Lower leg skin (tissue), 4 donors: ENCODE measurements around the gene EGFLAM. TPM values are rescaled to one million over a fixed set of nuclear protein-coding genes. Genes with fewer than 3 reads are reported as not detected.

Experiments used
- DNase-seq, 2 donors: peaks; one replicate each; pipeline ENCODE4 v3.0.0-alpha.2; 2019; ENCODE audit warnings: low spot score in 2 of 2
- H3K4me3 ChIP-seq: fragments of 200-600 bp; sonication (generic); 2 replicates; pipeline ENCODE4 v1.5.1; 2017; ENCODE audit warnings: mild to moderate bottlenecking, low read depth; ENCODE audit not compliant: poor library complexity, severe bottlenecking
- CTCF ChIP-seq, 3 donors: fragments of 450-650 bp; IDR thresholded peaks; one replicate each; pipeline ENCODE4 v1.5.1; 2016; ENCODE audit warnings: antibody characterized with exemption in 3 of 3, mild to moderate bottlenecking in 3 of 3, moderate library complexity in 2 of 3
- POLR2A ChIP-seq, 2 donors: fragments of 450-650 bp; IDR thresholded peaks; one replicate each; pipeline ENCODE4 v1.6.1; 2016 to 2017; ENCODE audit warnings: antibody characterized with exemption in 2 of 2, mild to moderate bottlenecking in 1 of 2, moderate library complexity in 1 of 2
- WGBS, 2 donors: methylation state at CpG; one replicate each; pipeline ENCODE4 v1.1.5; 2018; 5-methylcytosine and 5-hydroxymethylcytosine counted together
- intact Hi-C: fragments of 100-400 bp; cut with DNase I; formaldehyde crosslinking; loops from one replicate; pipeline ENCODE4 v1.15.0; 2023; ENCODE audit warnings: low total_unique reads
- total RNA-seq, 4 donors: library from RNA; depleted of rRNA; stranded (reverse); fragments of >200 nt; gene quantifications; one replicate each; pipeline ENCODE4 v1.1.0, GENCODE V29; 2016

The EGFLAM gene
- total RNA-seq, 4 donors from 2014 or later, result 0.72 to 4.4 (median 2.7) TPM

DNA sequence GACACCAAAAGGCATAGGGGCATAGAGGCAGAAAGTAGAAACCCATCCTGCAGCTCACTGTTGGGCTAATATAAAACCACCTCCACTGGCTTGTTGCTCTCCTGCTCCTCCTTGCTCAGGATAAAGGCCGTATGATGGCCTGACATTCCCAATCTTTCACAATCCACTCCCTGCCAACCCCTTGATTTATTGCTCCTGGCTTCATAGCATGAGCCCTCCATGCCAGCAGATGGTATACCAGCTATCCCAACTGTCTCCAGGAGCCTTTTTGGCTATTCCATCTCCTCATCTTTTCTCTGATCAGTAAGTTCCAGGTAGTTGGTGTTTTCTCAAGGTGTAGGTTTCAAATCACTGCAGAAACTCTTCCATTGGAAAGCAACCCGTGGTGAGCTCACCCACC, 128.8 kb downstream of the EGFLAM start:
- no peak overlapping the region for H3K4me3 ChIP-seq
- WGBS, 2 donors, result 44 to 67% methylated on average over 2 of the region's 2 CpGs
- intact Hi-C loops, result no loop called here
- TF ChIP-seq POLR2A (IDR thresholded peaks at IDR 0.05) (no peak), CTCF (IDR thresholded peaks at IDR 0.05) (no peak)
- no peak for DNase-seq

GRCh38 chr5:38393636-38394035, 135.3 kb downstream of the EGFLAM start:
- no peak for TF ChIP-seq POLR2A (IDR thresholded peaks at IDR 0.05)
- no peak for TF ChIP-seq CTCF (IDR thresholded peaks at IDR 0.05)
- H3K4me3 ChIP-seq, result no peak overlapping the region
- DNase-seq, result no peak
- 93 to 96% methylated on average over 15 of the region's 15 CpGs for WGBS, 2 donors
- intact Hi-C loops, result no loop called here

- no peak for DNase-seq
- TF ChIP-seq POLR2A (IDR thresholded peaks at IDR 0.05) (no peak), CTCF (IDR thresholded peaks at IDR 0.05) (no peak)
- 70 to 74% methylated on average over 6 of the region's 6 CpGs for WGBS, 2 donors
- intact Hi-C loops, result no loop called here
- no peak overlapping the region for H3K4me3 ChIP-seq
These were observed 138.4 kb downstream of the EGFLAM start for GRCh38 chr5:38396766-38397165.

DNA sequence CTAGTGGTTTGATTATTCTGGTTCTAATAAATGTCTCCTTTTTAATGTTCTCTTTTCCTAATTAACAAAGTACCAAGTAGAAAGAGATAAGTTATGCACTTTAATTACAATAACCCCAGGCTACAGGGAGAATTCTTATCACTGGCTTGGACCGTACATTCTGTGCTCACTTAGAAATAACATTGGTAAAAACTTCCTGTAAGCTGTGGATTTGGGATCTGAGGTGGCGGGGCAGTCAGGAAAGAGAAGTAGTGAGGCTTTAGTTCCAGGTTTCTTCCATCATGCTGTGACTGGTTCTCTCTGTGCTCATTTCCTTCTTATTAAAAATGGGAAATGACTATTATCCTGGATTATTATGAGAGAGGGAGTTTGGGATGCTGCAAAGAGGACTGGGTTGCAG, 142.0 kb downstream of the EGFLAM start:
- H3K4me3 ChIP-seq, result no peak overlapping the region
- intact Hi-C loops, result no loop called here
- TF ChIP-seq POLR2A (IDR thresholded peaks at IDR 0.05) (no peak), CTCF (IDR thresholded peaks at IDR 0.05) (no peak)
- WGBS, 2 donors, result 46 to 59% methylated on average over 2 of the region's 2 CpGs
- DNase-seq, result no peak

GRCh38 chr5:38401145-38401544, 142.8 kb downstream of the EGFLAM start:
- intact Hi-C loops, result no loop called here
- DNase-seq, result no peak
- 92 to 100% methylated on average over 1 of the region's 1 CpG for WGBS, 2 donors
- H3K4me3 ChIP-seq, result no peak overlapping the region
- no peak for TF ChIP-seq CTCF (IDR thresholded peaks at IDR 0.05)
- no peak for TF ChIP-seq POLR2A (IDR thresholded peaks at IDR 0.05)

GRCh38 chr5:38403406-38403805, 145.0 kb downstream of the EGFLAM start:
- intact Hi-C loops, result no loop called here
- H3K4me3 ChIP-seq, result no peak overlapping the region
- WGBS, 2 donors, result 41% methylated on average over 5 of the region's 5 CpGs
- TF ChIP-seq CTCF (IDR thresholded peaks at IDR 0.05), result no peak
- no peak for TF ChIP-seq POLR2A (IDR thresholded peaks at IDR 0.05)
- peak in 1 of 2 donors; percentile 43 for DNase-seq
